Stimulated activated CD4-positive, alpha-beta T cell treated with anti-CD3 and anti-CD28 coated beads, Interleukin-12 subunit alpha, Interleukin-12 subunit beta, amount 100 ng/mL, for 48 hours (primary cell): ENCODE measurements around the gene SHANK1.

Experiments used
- DNase-seq, 3 donors: peaks; one replicate each; pipeline ENCODE4 v3.0.0-alpha.2; 2020; ENCODE audit warnings: low read depth in 2 of 3, low spot score in 1 of 3

Gene SHANK1

DNA sequence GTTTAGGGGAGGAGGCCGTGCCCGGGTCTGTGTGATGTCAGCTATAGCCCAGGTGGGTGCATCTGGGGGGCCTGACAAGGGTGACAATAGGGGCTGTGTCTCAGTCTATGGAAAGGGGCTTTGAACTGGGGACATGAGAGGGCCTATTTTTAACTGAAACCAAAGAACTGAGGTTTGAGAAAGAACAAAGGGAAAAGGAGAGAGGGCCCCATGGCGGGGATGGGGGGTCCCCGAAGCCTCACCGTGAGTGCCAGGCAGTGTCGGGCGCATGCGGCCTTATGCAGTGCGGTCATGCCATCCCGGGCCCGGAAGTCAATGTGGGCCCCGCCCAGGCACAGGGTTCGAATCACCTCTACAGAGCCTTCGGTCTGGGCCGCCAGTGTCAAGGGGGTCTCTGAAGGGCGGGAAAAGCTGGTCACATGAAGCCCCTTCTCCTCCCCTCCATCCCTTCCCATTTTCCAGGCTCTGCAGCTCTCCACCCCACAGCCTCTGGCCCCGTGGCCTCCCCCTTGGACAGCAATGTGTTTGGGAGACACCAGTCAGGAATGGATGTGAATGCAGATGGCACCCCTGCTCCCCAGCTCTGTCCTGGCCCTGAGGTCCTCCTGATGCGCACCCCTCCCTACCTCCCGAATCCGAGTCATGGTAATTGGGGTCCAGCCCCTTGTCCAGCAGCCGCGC lies 5.9 kb downstream of the SHANK1 start:
- DNase-seq = no peak

DNA sequence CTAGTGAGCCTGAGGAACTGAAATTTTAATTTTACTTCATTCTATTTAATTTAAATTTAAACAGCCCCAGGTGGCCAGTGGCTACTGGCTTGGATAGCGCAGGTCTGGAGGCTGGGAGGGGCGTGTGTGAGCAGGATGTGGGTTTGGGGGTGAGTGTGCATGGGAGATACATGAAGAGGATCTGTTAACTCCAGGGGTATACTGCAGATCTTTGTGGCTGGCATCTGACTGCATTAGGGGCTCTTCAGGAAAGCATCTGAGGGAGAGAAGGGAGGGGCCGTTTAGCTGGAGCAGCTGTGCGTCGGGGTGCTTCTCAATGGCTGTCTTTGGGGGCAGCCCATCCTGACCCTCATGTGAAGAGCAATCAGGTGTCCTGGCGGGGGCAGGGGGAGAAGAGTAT lies 6.8 kb downstream of the SHANK1 start:
- DNase-seq = no peak

DNA sequence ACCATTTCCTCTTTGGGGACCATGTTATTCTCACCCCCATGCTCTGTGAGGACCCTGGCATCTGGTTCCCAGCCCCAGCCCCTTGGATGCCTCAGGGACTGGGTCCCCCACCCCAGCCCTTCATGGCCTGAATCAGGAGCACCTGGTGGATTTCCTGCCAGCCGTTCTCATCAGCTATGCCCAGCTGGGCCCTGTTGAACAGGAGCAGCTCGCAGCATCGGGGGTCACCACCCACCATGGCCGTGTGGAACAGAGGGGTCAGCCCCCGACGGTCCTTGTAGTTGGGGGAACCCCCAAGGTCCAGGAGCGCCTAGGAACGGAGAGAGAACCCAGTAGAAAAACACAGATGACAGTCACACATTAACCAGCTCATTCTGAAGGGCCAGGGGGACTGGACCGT lies 7.8 kb downstream of the SHANK1 start:
- DNase-seq = no peak

DNA sequence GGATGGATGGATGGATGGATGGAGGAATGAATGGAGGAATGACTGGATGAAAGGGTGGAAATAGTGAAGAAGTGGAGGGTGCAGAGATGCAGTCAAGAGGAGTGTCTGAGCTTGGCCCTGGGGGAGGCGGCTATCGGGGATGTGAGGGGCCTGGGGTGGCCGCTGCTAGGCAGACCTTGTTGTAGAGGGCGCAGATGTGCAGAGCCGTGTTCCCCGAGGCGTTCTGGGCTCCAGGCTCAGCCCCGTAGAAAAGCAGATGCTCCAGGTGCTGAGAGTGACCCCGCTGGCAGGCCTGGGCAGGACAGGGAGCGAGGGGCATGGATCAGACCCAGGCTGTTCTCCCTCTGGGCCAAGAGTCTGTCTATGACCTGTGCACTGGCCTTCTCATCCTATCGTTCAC lies 8.4 kb downstream of the SHANK1 start:
- no peak for DNase-seq

DNA sequence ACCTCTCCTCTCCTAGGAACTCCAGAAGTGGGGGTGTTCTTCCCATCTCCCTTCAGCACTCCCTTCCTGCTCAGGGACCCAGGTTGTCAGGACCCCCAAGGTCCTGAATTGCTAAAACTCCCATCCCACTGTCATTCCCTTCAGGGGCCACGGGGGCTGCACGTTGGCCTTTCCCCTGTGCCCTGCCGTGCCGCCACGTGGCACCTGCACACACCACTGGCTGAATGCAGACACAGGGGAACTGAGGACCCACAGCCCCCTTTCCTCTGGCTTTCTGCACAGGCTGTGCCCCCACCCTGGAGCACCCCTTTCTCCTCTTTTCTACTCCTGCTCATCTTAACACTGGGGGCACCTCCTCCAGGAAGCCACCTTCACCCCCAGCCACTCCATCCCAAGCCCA lies 9.0 kb downstream of the SHANK1 start:
- DNase-seq = no peak

DNA sequence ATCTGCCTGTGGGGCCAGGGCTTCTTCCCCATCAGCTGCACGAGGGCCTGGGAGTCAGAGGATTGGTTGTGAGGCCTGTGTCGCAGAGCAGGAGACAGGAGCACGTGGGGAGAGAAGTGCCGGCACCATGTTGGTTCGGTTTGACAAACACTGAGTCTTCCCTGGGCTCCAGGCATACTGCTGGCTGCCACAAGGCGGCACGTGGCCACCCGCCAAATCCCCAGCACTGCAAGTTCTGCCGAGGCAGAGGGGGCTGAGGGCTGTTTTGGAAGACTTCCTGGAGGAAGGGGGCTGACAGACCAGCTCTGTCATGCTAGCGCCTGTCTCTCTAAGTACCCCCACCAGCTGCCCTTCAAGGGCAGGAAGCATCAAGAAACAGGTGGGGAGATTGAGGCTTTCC lies 9.5 kb downstream of the SHANK1 start:
- no peak for DNase-seq

DNA sequence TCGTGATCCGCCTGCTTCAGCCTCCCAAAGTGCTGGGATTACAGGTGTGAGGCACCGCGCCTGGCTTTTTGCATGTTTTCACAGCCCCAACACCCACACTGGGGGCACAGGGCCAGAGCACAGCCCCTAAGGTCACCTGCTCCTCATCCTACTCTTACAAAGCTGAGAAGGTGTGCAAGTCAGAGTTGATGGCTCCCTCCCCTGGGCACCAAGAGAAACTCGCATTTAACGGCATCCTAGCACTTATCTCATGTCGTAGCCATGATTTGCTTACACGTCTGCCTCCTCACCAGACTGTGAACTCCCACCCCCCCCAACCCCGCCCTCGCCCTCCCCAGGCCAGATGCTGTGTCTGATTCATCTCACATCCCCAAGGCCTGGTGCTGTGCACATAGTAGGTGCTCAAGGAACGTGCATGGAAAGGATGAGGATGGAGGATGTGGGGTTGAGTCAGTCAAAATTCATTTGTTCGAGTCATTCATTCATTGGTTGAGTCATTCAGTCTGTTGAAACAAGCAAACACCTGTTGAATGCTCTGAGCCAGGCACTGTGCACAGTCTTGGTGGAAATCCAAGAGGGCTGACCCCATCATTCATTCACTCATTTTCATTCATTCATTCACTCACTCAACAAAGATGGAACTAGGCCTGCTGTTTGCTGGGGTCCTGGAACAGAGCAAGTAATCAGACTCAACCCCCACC lies 11.3 kb downstream of the SHANK1 start:
- no peak for DNase-seq

DNA sequence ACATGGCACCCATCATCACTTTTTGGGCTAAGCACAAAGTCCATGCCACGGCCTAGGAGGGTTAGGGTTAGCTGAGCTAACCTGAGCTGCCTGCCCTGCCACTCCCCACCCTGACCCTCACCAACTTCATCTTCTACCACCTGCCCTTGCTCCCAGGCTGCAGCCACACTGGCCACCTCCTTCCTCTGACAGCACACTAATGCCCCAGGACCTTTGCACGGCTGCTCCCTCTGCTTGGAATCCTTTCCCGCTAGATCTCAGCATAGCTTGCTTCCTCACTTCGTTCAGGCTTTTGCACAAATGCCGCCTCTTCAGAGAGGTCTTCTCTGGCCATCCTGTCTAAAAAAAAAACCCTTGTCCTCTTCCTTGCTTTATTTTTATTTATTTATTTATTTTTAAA lies 13.2 kb downstream of the SHANK1 start:
- no peak for DNase-seq

DNA sequence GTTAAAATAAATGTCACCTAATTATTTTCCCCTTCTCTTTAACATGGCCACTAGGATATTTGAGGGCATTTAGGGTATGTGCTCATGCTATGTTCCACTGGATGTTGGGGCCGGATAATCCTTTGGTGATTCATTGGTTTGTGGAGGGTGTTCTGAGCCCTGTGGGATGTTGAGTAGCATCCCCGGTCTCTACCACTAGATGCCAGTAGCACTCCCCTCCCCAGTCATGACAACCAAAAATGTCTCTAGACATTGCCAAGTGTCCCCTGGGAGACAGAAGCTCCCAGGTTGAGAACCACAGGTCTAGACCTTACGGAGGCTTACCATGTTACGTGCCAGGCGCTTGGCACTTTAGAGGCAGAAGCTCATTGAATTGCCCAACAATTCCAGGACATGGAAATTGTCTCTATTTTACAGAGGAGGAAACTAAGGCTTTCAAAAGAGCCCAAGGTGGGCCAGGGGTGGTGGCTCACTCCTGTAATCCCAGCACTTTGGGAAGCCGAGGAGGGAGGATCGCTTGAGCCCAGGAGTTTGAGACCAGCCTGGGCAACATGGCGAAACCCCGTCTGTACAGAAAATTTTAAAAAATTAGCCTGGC lies 14.1 kb downstream of the SHANK1 start:
- DNase-seq = peak in 2 of 3 donors; percentile 8 to 14

DNA sequence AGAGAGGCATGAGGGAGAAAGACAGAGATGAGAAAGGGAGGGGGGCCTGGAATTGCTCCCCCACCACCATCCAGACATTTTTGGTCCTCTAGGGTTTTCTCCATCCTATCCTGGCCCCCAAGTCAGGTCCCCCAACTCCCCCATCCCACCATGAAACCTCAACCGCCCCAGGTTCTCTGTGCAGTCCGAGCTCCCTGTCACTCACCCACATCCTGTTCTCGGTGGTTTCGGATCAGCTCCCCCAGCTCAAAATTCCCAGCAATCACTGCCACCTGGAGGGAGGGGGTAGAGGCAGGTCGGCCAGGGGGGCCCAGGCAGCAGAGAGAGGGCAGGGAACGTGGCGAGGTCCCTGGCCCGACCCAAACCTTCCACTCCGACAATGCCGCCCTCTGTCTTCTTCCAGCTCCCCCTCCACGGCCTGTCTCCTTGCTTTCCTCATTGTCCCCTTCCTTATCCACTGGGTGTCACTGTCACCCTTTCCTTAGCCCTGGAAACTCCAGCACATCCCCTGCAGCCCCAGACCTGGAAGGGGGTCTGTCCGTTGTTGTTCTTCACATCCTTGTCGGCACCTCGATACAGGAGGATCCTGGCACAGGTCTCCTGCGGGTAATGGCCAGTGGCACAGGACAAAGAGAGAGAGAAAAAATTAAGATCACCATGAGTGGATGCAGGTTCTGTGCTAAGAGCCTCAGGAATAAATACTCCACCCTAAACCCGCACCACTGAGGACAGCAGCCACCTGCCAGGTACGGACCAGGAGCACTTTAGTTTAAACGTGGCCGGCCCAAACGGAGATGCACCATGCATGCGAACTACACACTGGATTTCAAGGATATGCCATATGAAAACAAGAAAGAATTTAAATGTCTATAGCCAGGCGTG lies 15.4 kb downstream of the SHANK1 start:
- DNase-seq = no peak

DNA sequence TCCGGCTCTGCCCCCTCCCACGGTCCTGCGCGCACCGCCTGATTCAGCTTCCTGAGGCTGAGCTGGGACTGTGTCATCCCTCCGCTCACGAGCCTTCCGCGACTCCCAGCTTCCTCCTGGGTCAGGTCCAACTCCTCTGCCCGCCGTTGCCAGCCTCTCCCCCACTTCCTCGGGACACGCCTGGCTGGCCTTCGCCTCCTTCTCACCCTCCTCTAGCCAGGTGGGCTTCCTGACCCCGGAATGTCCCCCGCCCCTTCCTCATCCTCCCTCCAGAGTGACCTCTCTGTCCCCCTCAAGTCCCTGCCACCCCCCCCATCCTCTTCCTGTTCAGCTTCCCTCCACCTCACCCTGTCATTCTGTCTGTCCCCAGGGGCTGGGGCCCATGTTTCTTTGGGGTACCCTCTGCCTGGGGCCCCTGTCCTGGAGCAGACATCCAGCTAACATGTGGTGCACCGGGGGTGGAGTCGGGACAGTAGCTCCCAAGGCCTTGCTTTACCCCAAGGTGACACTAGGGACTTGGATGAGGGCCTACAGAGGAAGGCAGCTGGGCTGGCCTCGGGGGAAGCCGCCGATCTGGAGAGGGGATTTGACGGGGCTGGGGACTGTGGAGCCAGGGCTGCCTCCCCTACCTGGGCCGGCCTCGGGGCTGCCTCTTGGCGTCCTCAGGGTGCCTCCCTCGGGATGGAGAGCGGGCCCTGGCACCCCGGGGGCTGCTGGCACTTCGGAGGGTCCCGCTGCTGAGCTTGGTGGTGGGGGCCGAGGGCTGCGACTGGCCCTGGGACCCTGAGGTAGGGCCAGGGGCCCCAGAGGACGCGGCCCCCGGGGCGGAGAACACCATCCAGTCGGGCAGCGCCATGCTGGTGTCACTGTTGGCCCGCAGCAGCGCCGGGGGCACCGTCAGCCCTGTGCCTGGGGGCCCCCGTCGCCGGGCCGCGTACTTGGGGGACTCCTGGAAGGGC lies 16.5 kb downstream of the SHANK1 start:
- no peak for DNase-seq

DNA sequence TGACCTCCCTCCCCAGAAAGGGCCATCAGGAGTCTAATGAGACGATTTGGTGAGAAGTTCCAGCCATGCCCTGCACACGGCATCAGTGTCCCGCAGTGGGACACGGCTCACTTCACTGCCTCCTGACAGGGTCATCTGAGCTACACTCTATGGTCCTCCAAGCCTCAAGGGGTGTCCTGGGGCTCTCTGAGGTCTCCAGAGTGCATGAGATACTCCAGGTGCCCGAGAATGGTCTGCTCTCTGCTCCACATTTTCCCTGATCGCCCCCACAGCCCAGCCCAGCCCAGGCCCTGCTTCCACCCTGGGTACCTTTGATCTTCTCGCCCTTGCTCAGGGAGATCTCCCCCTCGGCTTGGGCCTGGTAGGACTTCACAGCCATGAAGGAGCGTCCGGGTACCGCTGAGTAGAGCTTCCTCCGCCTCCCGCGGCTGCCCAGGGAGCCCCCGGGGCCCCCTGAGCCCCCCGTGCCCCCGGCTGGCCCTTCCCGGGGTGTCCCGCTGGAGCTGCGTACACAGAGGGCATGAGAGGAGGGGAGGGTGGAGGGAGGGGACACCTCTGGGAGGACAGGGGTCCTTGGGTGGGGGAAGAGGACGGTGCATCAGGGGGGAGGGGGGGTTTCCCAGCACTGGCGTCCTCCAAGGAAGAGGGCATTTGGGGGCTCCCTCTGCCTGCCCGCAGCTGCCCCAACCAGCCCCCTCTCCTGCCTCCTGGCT lies 17.3 kb downstream of the SHANK1 start:
- DNase-seq = no peak

DNA sequence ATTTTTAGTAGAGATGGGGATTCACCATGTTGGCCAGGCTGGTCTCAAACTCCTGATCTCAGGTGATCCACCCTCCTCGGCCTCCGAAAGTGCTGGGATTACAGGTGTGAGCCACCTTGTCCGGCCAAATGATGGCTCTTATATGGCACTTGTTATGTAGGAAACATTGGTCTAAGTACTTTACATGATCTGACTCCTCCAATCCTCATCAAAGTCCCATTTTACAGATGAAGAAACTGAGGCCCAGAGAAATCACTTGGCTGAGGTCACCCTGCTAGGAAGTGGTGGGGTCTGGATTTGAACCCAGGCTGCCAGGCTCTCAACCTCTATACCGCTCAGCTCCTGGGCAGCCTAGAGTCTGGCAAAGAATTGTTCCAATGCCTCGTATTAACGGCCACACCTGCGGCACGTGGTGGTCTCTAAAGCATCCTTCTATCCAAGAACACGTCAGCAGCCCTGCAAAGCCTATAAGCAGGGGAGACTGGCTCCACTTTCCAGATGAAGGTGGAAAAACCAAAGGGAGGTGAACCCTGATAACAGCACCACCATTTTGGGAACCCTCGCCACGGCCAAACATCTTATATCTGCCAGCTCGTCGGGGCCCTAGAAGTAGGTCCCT lies 18.1 kb downstream of the SHANK1 start:
- no peak for DNase-seq

DNA sequence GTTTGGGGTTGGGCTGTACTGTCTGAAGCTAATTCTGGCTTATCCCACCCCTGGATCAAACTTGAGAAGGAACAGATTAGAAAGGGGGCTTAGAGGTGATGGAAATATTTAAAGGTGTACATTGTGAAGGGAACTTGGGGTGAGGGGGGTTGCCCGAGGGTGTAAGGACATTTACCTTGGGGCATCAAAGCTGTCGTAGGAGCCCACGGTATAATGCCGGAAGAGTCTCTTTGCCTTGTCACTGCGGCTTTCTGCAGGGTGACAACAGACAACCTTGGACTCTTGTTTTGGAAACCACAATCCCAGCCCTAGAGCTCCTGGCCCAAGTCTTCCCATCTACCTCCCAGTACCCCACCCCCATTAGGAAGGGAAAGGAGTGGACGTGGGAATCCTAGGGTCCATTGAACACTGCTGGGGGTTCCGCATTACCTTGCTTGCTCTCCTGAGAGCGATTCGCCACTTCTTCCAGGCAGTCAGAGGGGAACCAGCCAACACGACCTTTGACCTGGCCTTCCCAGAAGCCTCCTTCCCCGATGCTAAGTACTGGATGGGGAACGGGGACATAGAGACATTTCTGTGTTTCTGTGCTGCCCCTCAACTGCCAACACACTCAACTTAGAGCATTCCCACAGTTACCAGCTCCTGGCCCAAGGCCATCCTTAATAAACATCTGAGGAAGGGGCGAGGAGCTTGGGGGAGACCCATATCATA lies 22.0 kb downstream of the SHANK1 start:
- no peak for DNase-seq

DNA sequence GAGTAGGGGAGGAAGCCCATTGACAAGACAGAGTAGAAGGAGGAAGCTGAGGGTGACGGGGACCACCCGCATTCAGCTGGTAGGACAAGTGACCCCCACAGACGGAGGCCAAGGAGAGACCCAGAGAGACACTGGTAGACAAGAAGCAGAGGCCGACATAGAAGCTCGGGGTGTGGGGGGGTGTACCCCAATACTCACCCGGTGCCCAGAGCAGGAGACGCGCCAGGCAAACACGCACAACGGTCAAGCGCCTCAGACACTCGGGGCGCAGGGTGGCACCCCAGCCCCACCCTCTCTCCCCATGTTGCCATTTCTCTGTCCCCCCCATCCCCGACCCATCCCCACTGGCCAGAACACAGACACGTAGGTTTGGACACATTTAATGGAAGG lies 23.5 kb downstream of the SHANK1 start:
- DNase-seq = no peak

DNA sequence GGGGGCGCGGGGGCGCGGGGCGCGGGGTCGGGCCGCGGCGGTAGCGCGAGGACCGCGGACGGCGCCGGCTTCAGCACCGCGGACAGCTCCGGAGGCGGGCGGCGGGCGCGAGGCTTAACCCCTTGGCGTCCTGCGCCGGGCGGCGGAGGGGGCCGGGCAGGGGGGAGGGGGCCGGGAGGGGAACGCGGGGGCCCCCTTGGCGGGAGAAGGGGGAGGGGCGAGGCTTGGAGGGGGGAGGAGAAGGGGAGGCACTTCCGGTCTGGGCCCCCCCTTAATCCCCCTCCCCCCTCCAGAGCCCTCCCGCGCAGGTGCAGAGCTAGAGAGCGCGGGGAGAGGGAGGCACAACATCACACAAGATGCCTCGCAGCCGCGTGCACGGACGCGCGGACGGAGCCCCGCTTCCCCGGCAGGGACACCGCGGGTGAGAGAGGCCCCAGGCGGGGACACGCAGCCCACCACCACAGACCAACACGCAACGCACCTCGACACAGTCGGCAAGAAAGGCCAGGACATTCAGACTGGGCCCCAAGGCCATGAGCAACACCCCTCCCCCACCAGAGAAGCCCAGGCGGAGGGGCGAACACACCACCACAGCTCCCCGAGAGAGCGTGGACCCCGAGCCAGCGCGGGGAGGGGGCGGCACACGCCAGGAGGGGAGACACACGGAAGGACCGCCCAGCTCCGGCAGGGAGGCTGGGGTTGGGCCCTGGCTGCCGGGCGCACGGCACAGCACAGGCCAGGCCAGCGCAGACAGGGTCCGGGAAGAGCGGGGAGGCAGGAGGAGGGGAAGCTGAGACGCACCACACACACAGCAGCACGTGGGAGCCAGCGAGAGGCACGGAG lies 24.1 kb downstream of the SHANK1 start:
- peak in 1 of 3 donors; percentile 6 for DNase-seq

DNA sequence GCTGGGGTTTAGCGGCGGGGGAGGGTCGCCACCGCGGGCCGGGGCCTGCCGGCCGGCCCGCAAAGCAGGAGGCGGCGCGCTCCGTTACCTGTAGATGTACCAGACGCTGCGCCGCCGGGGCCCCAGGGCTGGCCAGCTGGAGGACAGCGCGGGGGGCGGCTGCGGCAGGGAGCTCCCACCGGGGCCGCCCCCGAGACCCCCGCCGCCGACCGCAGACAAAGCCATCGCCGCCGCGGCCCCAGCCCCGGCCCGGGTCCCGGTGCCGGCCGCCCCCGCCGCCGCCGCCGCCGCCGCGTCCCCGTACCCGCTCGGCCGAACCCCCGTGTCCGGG lies 24.8 kb downstream of the SHANK1 start:
- no peak for DNase-seq
